GM19395 (cell line): ENCODE measurements around the gene CKB.
A peak's percentile ranks its signal among the peaks of the same experiment; 100 is the strongest.

Source experiments
- ATAC-seq: cut with Tn5 transposase; IDR thresholded peaks from one replicate; pipeline ENCODE4 v1.9.1; 2021; ENCODE audit warnings: mild to moderate bottlenecking, moderate library complexity; ENCODE audit not compliant: unreplicated experiment

The CKB gene

GRCh38 chr14:103492156-103492925 lies 30.3 kb downstream of the CKB start:
- ATAC-seq: no peak

GRCh38 chr14:103491691-103492090 lies 30.9 kb downstream of the CKB start:
- ATAC-seq: no peak

- ATAC-seq: no peak
These were observed 33.0 kb downstream of the CKB start for GRCh38 chr14:103489621-103490020.

GRCh38 chr14:103488960-103489359 lies 33.7 kb downstream of the CKB start:
- no peak for ATAC-seq

GRCh38 chr14:103488071-103488470 lies 34.6 kb downstream of the CKB start:
- no peak for ATAC-seq

GRCh38 chr14:103485504-103485903 lies 37.1 kb downstream of the CKB start:
- no peak for ATAC-seq

GRCh38 chr14:103483600-103483999 lies 39.0 kb downstream of the CKB start:
- ATAC-seq: no peak

- peak; percentile 76 for ATAC-seq
These were observed 42.0 kb downstream of the CKB start for GRCh38 chr14:103480595-103480994.

- ATAC-seq: no peak
These were observed 46.0 kb downstream of the CKB start for GRCh38 chr14:103476631-103477030.

- no peak for ATAC-seq
These were observed 46.6 kb downstream of the CKB start for GRCh38 chr14:103476065-103476464.

- no peak for ATAC-seq
These were observed 47.7 kb downstream of the CKB start for GRCh38 chr14:103474893-103475292.

- ATAC-seq: no peak
These were observed 49.7 kb downstream of the CKB start for GRCh38 chr14:103472939-103473338.
